Activated B cell treated with CpG ODN at 0.5 μM for 24 hours (primary cell): ENCODE measurements around the gene GPAT3. TPM values are rescaled to one million over a fixed set of nuclear protein-coding genes. Genes with fewer than 3 reads are reported as not detected.

Experiments used
- ATAC-seq: fragments of 200-7000 bp; cut with Tn5 transposase; one replicate; pipeline ENCODE4 v1.10.0; 2021; ENCODE audit warnings: low read depth, mild to moderate bottlenecking, moderate library complexity
- CTCF ChIA-PET: fragments of 350-600 bp; sonication (Branson Sonifier 250); formaldehyde crosslinking; loops from one replicate; lab custom pipeline; 2021; ENCODE audit warnings: antibody characterized with exemption; lab: Charles Lee
- POLR2A ChIA-PET: fragments of 350-600 bp; sonication (Branson Sonifier 250); formaldehyde crosslinking; loops from one replicate; lab custom pipeline; 2021; ENCODE audit warnings: antibody characterized with exemption; lab: Charles Lee
- DNase-seq: peaks from one replicate; pipeline ENCODE4 v3.0.0; 2022
- H3K27ac Mint-ChIP-seq: one replicate; pipeline ENCODE4 v1.8.0; 2020; ENCODE audit warnings: mixed read lengths
- H3K27me3 Mint-ChIP-seq: one replicate; pipeline ENCODE4 v1.8.0; 2021; ENCODE audit warnings: mixed read lengths
- H3K36me3 Mint-ChIP-seq: one replicate; pipeline ENCODE4 v1.8.0; 2021; ENCODE audit warnings: low read depth, mixed read lengths
- H3K4me1 Mint-ChIP-seq: one replicate; pipeline ENCODE4 v1.8.0; 2021; ENCODE audit warnings: mixed read lengths
- H3K4me3 Mint-ChIP-seq: one replicate; pipeline ENCODE4 v1.8.0; 2020; ENCODE audit warnings: mild to moderate bottlenecking, mixed read lengths
- H3K9me3 Mint-ChIP-seq: one replicate; pipeline ENCODE4 v1.8.0; 2020; ENCODE audit warnings: mixed read lengths
- intact Hi-C: fragments of 100-400 bp; cut with micrococcal nuclease; formaldehyde crosslinking; loops from one replicate; pipeline ENCODE4 v1.15.1; 2024
- total RNA-seq: library from RNA; stranded (reverse); gene quantifications from 2 replicates; pipeline ENCODE4 v1.2.3, GENCODE V29; 2022
- TF ChIP-seq, protein P1 (sequence below): fragments of 200-600 bp; IDR thresholded peaks from one replicate; pipeline ENCODE4 v1.8.0; 2022; ENCODE audit warnings: antibody characterized with exemption, mild to moderate bottlenecking

The GPAT3 gene
- total RNA-seq, 1 donor from 2014 or later: 0.91 TPM

DNA sequence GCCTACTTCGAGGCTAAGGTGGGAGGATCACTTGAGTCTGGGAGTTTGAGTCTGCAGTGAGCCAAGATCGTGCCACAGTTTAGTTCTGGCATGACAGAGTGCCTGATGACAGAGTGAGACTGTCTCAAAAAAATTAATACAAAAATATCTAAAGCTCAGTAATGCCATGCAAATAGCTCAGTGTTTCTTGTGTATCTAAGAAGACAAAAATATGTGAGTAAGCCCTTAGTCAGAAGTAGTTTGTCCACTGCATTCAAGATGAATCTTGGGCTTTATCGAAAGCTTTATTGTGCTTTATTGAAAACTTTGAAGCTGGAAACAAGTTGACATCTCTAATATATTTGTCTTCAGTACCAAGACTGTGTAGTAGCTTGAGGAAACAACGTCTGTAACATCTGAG is 115.9 kb downstream of the GPAT3 start:
- Mint-ChIP-seq H3K4me1 (no peaks in the 10 kb centered on the region), H3K9me3 (no peaks in the 10 kb centered on the region), H3K27ac (no peak overlapping the region), H3K36me3 (no peaks in the 10 kb centered on the region), H3K27me3 (peaks cover 6% of the 10 kb centered on the region), H3K4me3 (no peak overlapping the region)
- DNase-seq (no peak), ATAC-seq (no peak)
- ChIA-PET CTCF (no interaction called here), POLR2A (no interaction called here)
- TF ChIP-seq, protein P1, sequence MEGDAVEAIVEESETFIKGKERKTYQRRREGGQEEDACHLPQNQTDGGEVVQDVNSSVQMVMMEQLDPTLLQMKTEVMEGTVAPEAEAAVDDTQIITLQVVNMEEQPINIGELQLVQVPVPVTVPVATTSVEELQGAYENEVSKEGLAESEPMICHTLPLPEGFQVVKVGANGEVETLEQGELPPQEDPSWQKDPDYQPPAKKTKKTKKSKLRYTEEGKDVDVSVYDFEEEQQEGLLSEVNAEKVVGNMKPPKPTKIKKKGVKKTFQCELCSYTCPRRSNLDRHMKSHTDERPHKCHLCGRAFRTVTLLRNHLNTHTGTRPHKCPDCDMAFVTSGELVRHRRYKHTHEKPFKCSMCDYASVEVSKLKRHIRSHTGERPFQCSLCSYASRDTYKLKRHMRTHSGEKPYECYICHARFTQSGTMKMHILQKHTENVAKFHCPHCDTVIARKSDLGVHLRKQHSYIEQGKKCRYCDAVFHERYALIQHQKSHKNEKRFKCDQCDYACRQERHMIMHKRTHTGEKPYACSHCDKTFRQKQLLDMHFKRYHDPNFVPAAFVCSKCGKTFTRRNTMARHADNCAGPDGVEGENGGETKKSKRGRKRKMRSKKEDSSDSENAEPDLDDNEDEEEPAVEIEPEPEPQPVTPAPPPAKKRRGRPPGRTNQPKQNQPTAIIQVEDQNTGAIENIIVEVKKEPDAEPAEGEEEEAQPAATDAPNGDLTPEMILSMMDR: no peak
- intact Hi-C loops: no loop called here

Other genes with a start within 250 kb of the GPAT3 start
- gene HPSE, start 201.3 kb upstream of the GPAT3 start, total RNA-seq: 1.5 TPM in 2 replicates
- 31.9 and 32.9 TPM in 2 replicates for gene HELQ, start 80.3 kb upstream of the GPAT3 start, total RNA-seq
- gene MRPS18C, start 80.0 kb upstream of the GPAT3 start, total RNA-seq: 56.0 and 56.5 TPM in 2 replicates
- 23.5 and 24.2 TPM in 2 replicates for gene ABRAXAS1, start 51.0 kb upstream of the GPAT3 start, total RNA-seq